Panc1 (cell line): ENCODE results near the gene MEIOSIN. TPM values are rescaled to one million over a fixed set of nuclear protein-coding genes. Genes with fewer than 3 reads are reported as not detected.

Source experiments
- ATAC-seq: fragments of 200-7000 bp; cut with Tn5 transposase; 2 replicates; pipeline ENCODE4 v1.9.1; 2020; ENCODE audit warnings: mild to moderate bottlenecking, moderate library complexity
- BruUV-seq: library from RNA; stranded (reverse); fragments of 400-500 nt; replicated peaks from 2 replicates; lab custom pipeline; 2021; lab: Mats Ljungman, UMichigan
- CTCF ChIA-PET: fragments of 300-600 bp; sonication (Branson Sonifier 250); formaldehyde crosslinking; loops from one replicate; lab custom pipeline; 2022; ENCODE audit warnings: antibody characterized with exemption; lab: Charles Lee
- POLR2A ChIA-PET: fragments of 300-600 bp; sonication (Branson Sonifier 250); formaldehyde crosslinking; loops from one replicate; lab custom pipeline; 2022; ENCODE audit warnings: antibody characterized with exemption; lab: Charles Lee
- DNase-seq: peaks from one replicate; pipeline ENCODE4 v3.0.0-alpha.2; 2010; ENCODE audit warnings: low read depth, low spot score
- H3K27ac ChIP-seq: 2 replicates; pipeline ENCODE4 v1.5.1; 2011; ENCODE audit warnings: mild to moderate bottlenecking, low read length, inconsistent platforms
- H3K27me3 ChIP-seq: fragments of 200-500 bp; sonication (Bioruptor generic); 2 replicates; pipeline ENCODE4 v1.6.0; 2014; ENCODE audit warnings: low read length, inconsistent platforms; ENCODE audit not compliant: control insufficient read depth, insufficient read depth
- H3K36me3 ChIP-seq: fragments of 200-500 bp; sonication (Bioruptor generic); 2 replicates; pipeline ENCODE4 v1.5.1; 2014; ENCODE audit warnings: inconsistent platforms, mild to moderate bottlenecking, low read length, moderate library complexity; ENCODE audit not compliant: control insufficient read depth, insufficient read depth
- H3K4me1 ChIP-seq: 2 replicates; pipeline ENCODE4 v1.5.1; 2011; ENCODE audit warnings: inconsistent platforms, mild to moderate bottlenecking, low read length, moderate library complexity; ENCODE audit not compliant: control insufficient read depth, insufficient read depth
- H3K4me3 ChIP-seq, 2 experiments: 2 replicates each; pipeline ENCODE4 v1.5.1; 2011 to 2012; ENCODE audit warnings: low read depth in 2 of 2, low read length in 2 of 2, mild to moderate bottlenecking in 2 of 2, inconsistent platforms in 1 of 2, moderate library complexity in 1 of 2
- H3K9me3 ChIP-seq: fragments of 200-500 bp; sonication (Bioruptor generic); 2 replicates; pipeline ENCODE4 v1.5.1; 2014; ENCODE audit warnings: low read depth, mild to moderate bottlenecking, inconsistent platforms, low read length, moderate library complexity; ENCODE audit not compliant: control insufficient read depth, insufficient read depth
- POLR2AphosphoS5 ChIP-seq: IDR thresholded peaks from 2 replicates; pipeline ENCODE4 v1.6.1; 2012; ENCODE audit warnings: mild to moderate bottlenecking, low read depth, low read length, moderate library complexity
- SIN3A ChIP-seq: IDR thresholded peaks from 2 replicates; pipeline ENCODE4 v1.6.1; 2012; ENCODE audit warnings: low read depth, mild to moderate bottlenecking, low read length, moderate library complexity, borderline replicate concordance; ENCODE audit not compliant: insufficient read depth
- TCF7L2 ChIP-seq: IDR thresholded peaks from 2 replicates; pipeline ENCODE4 v1.6.1; 2011; ENCODE audit warnings: mild to moderate bottlenecking, low read depth, low read length, inconsistent platforms
- in situ Hi-C: cut with HindIII; loops from 2 replicates; pipeline ENCODE4 v1.10.0; 2016; ENCODE audit warnings: low sequenced_read_pairs, low pct_unique_long_range_greater_than_20kb
- intact Hi-C: fragments of 100-400 bp; cut with micrococcal nuclease; formaldehyde crosslinking; loops from one replicate; pipeline ENCODE4 v1.10.0; 2022; ENCODE audit not compliant: unreplicated experiment
- total RNA-seq: library from RNA; stranded (reverse); gene quantifications from one replicate; pipeline ENCODE4 v1.2.1, GENCODE V29; 2021; ENCODE audit not compliant: unreplicated experiment
- TF ChIP-seq, protein P1 (sequence below), 2 experiments: IDR thresholded peaks; 2 replicates each; pipeline ENCODE4 v1.6.1; 2011 to 2012; ENCODE audit warnings: low read depth in 2 of 2, control low read depth in 1 of 2, low read length in 1 of 2, mild to moderate bottlenecking in 1 of 2, moderate library complexity in 1 of 2; ENCODE audit not compliant: insufficient read depth in 1 of 2
- TF ChIP-seq, protein P2 (sequence below): fragments of 450-650 bp; IDR thresholded peaks from 2 replicates; pipeline ENCODE4 v1.5.1; 2017; ENCODE audit warnings: mild to moderate bottlenecking

MEIOSIN gene
- total RNA-seq, 1 experiment from 2014 or later: not detected

DNA sequence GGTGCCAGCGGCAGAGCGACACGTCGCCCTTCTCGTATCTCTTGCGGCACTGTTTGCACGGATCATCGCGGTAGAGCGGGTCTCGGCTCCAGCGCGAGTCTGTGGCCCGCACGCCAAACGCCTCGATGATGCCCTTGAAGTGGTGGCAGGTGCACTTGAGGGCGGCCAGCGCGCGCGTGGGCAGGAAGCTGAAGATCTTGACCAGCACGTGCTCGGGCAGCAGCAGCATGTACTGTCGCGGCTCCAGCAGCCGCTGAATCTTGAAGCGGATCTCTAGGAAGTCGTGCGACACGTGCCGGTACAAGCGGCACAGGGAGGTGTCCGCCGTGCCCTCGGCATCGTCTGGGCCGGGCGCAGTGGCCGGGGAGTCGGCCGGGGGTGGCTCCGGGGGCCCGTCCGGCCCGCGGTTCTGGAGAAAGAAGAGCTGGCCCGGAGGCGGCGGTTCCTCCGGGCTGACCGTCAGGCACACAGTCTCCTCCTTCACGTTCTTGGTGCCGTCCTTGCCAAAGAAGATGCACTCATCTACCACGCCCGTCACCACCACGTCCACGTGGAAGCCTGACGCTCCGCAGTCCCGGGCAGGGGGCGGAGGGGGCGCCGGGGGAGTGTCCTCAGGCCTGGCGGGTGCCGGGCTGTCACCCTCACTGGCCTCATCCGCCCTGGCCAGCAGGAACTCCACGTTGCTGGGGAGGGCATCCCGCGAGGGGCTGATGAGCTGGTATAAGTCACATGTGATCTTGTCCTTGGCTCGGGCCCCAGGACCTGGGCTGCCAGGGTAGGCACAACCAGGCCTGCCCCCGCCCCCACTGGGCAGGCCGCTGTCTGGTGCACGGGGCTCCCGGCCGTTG lies 21.2 kb upstream of the MEIOSIN start:
- no peaks in the 10 kb centered on the region for H3K27me3 ChIP-seq
- ChIA-PET POLR2A (no interaction called here), CTCF (no interaction called here)
- intact Hi-C loops (no loop called here), in situ Hi-C loops (no loop called here)
- H3K27ac ChIP-seq: no peak overlapping the region
- DNase-seq: no peak
- H3K4me1 ChIP-seq: peaks cover 2% of the 10 kb centered on the region
- no peaks in the 10 kb centered on the region for H3K36me3 ChIP-seq
- TF ChIP-seq, protein P1, sequence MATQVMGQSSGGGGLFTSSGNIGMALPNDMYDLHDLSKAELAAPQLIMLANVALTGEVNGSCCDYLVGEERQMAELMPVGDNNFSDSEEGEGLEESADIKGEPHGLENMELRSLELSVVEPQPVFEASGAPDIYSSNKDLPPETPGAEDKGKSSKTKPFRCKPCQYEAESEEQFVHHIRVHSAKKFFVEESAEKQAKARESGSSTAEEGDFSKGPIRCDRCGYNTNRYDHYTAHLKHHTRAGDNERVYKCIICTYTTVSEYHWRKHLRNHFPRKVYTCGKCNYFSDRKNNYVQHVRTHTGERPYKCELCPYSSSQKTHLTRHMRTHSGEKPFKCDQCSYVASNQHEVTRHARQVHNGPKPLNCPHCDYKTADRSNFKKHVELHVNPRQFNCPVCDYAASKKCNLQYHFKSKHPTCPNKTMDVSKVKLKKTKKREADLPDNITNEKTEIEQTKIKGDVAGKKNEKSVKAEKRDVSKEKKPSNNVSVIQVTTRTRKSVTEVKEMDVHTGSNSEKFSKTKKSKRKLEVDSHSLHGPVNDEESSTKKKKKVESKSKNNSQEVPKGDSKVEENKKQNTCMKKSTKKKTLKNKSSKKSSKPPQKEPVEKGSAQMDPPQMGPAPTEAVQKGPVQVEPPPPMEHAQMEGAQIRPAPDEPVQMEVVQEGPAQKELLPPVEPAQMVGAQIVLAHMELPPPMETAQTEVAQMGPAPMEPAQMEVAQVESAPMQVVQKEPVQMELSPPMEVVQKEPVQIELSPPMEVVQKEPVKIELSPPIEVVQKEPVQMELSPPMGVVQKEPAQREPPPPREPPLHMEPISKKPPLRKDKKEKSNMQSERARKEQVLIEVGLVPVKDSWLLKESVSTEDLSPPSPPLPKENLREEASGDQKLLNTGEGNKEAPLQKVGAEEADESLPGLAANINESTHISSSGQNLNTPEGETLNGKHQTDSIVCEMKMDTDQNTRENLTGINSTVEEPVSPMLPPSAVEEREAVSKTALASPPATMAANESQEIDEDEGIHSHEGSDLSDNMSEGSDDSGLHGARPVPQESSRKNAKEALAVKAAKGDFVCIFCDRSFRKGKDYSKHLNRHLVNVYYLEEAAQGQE (IDR thresholded peaks at IDR 0.05; ENCODE audit: insufficient read depth in 1 of 2, low read depth in 2 of 2, low read length in 1 of 2): no peak
- TF ChIP-seq, protein P2, sequence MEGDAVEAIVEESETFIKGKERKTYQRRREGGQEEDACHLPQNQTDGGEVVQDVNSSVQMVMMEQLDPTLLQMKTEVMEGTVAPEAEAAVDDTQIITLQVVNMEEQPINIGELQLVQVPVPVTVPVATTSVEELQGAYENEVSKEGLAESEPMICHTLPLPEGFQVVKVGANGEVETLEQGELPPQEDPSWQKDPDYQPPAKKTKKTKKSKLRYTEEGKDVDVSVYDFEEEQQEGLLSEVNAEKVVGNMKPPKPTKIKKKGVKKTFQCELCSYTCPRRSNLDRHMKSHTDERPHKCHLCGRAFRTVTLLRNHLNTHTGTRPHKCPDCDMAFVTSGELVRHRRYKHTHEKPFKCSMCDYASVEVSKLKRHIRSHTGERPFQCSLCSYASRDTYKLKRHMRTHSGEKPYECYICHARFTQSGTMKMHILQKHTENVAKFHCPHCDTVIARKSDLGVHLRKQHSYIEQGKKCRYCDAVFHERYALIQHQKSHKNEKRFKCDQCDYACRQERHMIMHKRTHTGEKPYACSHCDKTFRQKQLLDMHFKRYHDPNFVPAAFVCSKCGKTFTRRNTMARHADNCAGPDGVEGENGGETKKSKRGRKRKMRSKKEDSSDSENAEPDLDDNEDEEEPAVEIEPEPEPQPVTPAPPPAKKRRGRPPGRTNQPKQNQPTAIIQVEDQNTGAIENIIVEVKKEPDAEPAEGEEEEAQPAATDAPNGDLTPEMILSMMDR: no peak
- TF ChIP-seq POLR2AphosphoS5 (no peak), SIN3A (no peak), TCF7L2 (no peak)
- H3K9me3 ChIP-seq: no peaks in the 10 kb centered on the region
- H3K4me3 ChIP-seq: no peak overlapping the region
- no TSS peak for BruUV-seq
- no peak for ATAC-seq

DNA sequence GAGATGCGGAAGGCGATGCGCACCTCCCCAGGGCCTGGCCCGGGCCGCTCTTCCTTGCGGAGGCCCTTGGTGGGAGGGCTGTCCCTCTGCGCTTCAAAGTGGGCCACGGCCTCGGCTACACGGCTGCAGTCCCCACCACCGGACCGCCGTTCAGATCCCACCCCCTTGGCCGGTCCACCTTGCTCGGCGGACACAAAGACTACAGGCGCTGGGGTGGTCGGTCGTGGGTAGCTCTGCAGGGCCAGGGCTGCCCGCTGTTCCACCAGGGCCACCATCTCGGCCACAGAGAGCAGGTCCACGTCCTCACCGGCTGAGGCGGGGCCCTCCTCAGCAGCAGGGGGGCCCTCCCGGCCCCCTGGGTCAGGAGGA lies 20.6 kb upstream of the MEIOSIN start:
- Histone ChIP-seq H3K4me3 (no peak overlapping the region), H3K4me1 (peaks cover 2% of the 10 kb centered on the region), H3K9me3 (no peaks in the 10 kb centered on the region), H3K36me3 (no peaks in the 10 kb centered on the region), H3K27ac (no peak overlapping the region), H3K27me3 (no peaks in the 10 kb centered on the region)
- ChIA-PET POLR2A (no interaction called here), CTCF (no interaction called here)
- TF ChIP-seq SIN3A (no peak), POLR2AphosphoS5 (no peak), TCF7L2 (no peak)
- TF ChIP-seq, protein P1 (IDR thresholded peaks at IDR 0.05; ENCODE audit: insufficient read depth in 1 of 2, low read depth in 2 of 2, low read length in 1 of 2): no peak
- TF ChIP-seq, protein P2: no peak
- intact Hi-C loops: no loop called here
- ATAC-seq (no peak), DNase-seq (no peak)
- BruUV-seq: no TSS peak
- in situ Hi-C loops: no loop called here
